OCI-LY3 (cell line): ENCODE results near the gene EPN1.
"Not testable (repeated sequence)": the region's sequence is repeated elsewhere in the genome, so short reads cannot be mapped to it uniquely, and the experiment has no call there.

Experiments used
- EZH2phosphoT487 ChIP-seq: fragments of 200-600 bp; shearing (Covaris generic); IDR thresholded peaks from 2 replicates; pipeline ENCODE4 v1.6.1; 2018; ENCODE audit warnings: antibody characterized with exemption, mixed run types, low read depth
- TF ChIP-seq, protein P1 (sequence below): fragments of 200-600, 300-600 bp; sonication (generic); IDR thresholded peaks from 2 replicates; pipeline ENCODE4 v1.5.1; 2014; ENCODE audit warnings: antibody characterized with exemption, low read length, low read depth

DNA sequence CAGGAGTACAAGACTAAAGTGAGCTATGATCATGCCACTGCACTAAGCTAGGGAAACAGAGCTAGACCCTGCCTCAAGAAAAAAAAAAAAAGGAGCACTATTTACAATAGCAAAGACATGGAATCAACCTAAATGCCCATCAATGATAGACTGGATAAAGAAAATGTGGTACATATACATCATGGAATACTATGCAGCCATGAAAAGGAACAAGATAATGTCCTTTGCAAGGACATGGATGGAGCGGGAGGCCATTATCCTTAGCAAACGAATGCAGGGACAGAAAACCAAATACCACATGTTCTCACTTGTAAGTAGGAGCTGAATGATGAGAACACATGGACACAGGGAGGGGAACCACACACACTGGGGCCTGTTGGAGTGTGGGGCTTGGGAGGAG is 55.4 kb downstream of the EPN1 start:
- TF ChIP-seq, protein P1, sequence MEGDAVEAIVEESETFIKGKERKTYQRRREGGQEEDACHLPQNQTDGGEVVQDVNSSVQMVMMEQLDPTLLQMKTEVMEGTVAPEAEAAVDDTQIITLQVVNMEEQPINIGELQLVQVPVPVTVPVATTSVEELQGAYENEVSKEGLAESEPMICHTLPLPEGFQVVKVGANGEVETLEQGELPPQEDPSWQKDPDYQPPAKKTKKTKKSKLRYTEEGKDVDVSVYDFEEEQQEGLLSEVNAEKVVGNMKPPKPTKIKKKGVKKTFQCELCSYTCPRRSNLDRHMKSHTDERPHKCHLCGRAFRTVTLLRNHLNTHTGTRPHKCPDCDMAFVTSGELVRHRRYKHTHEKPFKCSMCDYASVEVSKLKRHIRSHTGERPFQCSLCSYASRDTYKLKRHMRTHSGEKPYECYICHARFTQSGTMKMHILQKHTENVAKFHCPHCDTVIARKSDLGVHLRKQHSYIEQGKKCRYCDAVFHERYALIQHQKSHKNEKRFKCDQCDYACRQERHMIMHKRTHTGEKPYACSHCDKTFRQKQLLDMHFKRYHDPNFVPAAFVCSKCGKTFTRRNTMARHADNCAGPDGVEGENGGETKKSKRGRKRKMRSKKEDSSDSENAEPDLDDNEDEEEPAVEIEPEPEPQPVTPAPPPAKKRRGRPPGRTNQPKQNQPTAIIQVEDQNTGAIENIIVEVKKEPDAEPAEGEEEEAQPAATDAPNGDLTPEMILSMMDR = not testable (repeated sequence)
- TF ChIP-seq EZH2phosphoT487 = not testable (repeated sequence)
